ENCODE results near the gene ARL11.
"Not testable (repeated sequence)": the region's sequence is repeated elsewhere in the genome, so short reads cannot be mapped to it uniquely, and the experiment has no call there.

ARL11 gene

GRCh38 chr13:49627831-49628652 lies at the start of gene ARL11:
ARL11 (plus strand) TSS chr13:49628507; CDS start chr13:49630448, 1,941 bp downstream.
- peak within 1 kb of the TSS; percentile 87 for H3K4me3 Mint-ChIP-seq
- H3K9me3 Mint-ChIP-seq, result no peaks in the 10 kb centered on the region
- H3K27me3 Mint-ChIP-seq, result no peaks in the 10 kb centered on the region
- no peaks in the 10 kb centered on the region for H3K36me3 Mint-ChIP-seq
- peak within 1 kb of the TSS; percentile 70 for H3K27ac Mint-ChIP-seq
- H3K4me1 Mint-ChIP-seq, result peaks cover 19% of the 10 kb centered on the region

GRCh38 chr13:49579501-49579900 lies 48.8 kb upstream of the ARL11 start:
- Mint-ChIP-seq H3K4me3 (no peak overlapping the region), H3K36me3 (peaks cover 5% of the 10 kb centered on the region), H3K27ac (no peak overlapping the region), H3K27me3 (no peaks in the 10 kb centered on the region), H3K9me3 (no peaks in the 10 kb centered on the region), H3K4me1 (peaks cover 55% of the 10 kb centered on the region)

GRCh38 chr13:49580980-49581680 lies 47.2 kb upstream of the ARL11 start:
- H3K9me3 Mint-ChIP-seq, result no peaks in the 10 kb centered on the region
- H3K27me3 Mint-ChIP-seq, result no peaks in the 10 kb centered on the region
- no peak overlapping the region for H3K4me3 Mint-ChIP-seq
- H3K4me1 Mint-ChIP-seq, result peaks cover 57% of the 10 kb centered on the region
- H3K27ac Mint-ChIP-seq, result no peak overlapping the region
- H3K36me3 Mint-ChIP-seq, result peaks cover 2% of the 10 kb centered on the region

GRCh38 chr13:49584771-49585182 lies 43.5 kb upstream of the ARL11 start:
- Mint-ChIP-seq H3K4me1 (peaks cover 48% of the 10 kb centered on the region), H3K36me3 (peaks cover 2% of the 10 kb centered on the region), H3K27ac (peak overlapping the region; percentile 97), H3K4me3 (peak overlapping the region; percentile 92), H3K9me3 (no peaks in the 10 kb centered on the region), H3K27me3 (no peaks in the 10 kb centered on the region)

- Mint-ChIP-seq H3K4me1 (peaks cover 48% of the 10 kb centered on the region), H3K27me3 (no peaks in the 10 kb centered on the region), H3K9me3 (no peaks in the 10 kb centered on the region), H3K4me3 (peak within 1 kb of the TSS; percentile 92), H3K27ac (peak within 1 kb of the TSS; percentile 97), H3K36me3 (peaks cover 2% of the 10 kb centered on the region)
Measured at GRCh38 chr13:49585220-49586157, 42.8 kb upstream of the ARL11 start, which contains the start of gene RCBTB1. RCBTB1 (minus strand) TSS chr13:49585558; CDS start chr13:49567279, 18,279 bp downstream.

GRCh38 chr13:49586717-49587116 lies 41.6 kb upstream of the ARL11 start:
- H3K27me3 Mint-ChIP-seq, result no peaks in the 10 kb centered on the region
- H3K27ac Mint-ChIP-seq, result peak overlapping the region; percentile 79
- no peaks in the 10 kb centered on the region for H3K9me3 Mint-ChIP-seq
- H3K36me3 Mint-ChIP-seq, result no peaks in the 10 kb centered on the region
- H3K4me3 Mint-ChIP-seq, result peak overlapping the region; percentile 92
- H3K4me1 Mint-ChIP-seq, result peaks cover 39% of the 10 kb centered on the region

- peaks cover 37% of the 10 kb centered on the region for H3K4me1 Mint-ChIP-seq
- H3K4me3 Mint-ChIP-seq, result no peak overlapping the region
- peak overlapping the region; percentile 13 for H3K27ac Mint-ChIP-seq
- H3K36me3 Mint-ChIP-seq, result no peaks in the 10 kb centered on the region
- H3K9me3 Mint-ChIP-seq, result no peaks in the 10 kb centered on the region
- no peaks in the 10 kb centered on the region for H3K27me3 Mint-ChIP-seq
Measured at GRCh38 chr13:49587311-49587847, 40.9 kb upstream of the ARL11 start.

- H3K36me3 Mint-ChIP-seq, H3K9me3 Mint-ChIP-seq, H3K4me3 Mint-ChIP-seq, H3K27ac Mint-ChIP-seq, H3K27me3 Mint-ChIP-seq: not testable (repeated sequence)
- H3K4me1 Mint-ChIP-seq, result peaks cover 13% of the 10 kb centered on the region
Measured at GRCh38 chr13:49590714-49591113, 37.6 kb upstream of the ARL11 start.

- H3K9me3 Mint-ChIP-seq, H3K27me3 Mint-ChIP-seq, H3K27ac Mint-ChIP-seq, H3K4me1 Mint-ChIP-seq, H3K36me3 Mint-ChIP-seq, H3K4me3 Mint-ChIP-seq: not testable (repeated sequence)
Measured at GRCh38 chr13:49593876-49594275, 34.4 kb upstream of the ARL11 start.

GRCh38 chr13:49594576-49594975 lies 33.7 kb upstream of the ARL11 start:
- H3K27ac Mint-ChIP-seq, result no peak overlapping the region
- no peak overlapping the region for H3K4me3 Mint-ChIP-seq
- H3K36me3 Mint-ChIP-seq, result no peaks in the 10 kb centered on the region
- no peaks in the 10 kb centered on the region for H3K9me3 Mint-ChIP-seq
- H3K4me1 Mint-ChIP-seq, result no peaks in the 10 kb centered on the region
- no peaks in the 10 kb centered on the region for H3K27me3 Mint-ChIP-seq

- H3K4me1 Mint-ChIP-seq, result no peaks in the 10 kb centered on the region
Measured at GRCh38 chr13:49596221-49596620, 32.1 kb upstream of the ARL11 start.

GRCh38 chr13:49597043-49597641 lies 31.2 kb upstream of the ARL11 start:
- H3K36me3 Mint-ChIP-seq, result no peaks in the 10 kb centered on the region
- H3K9me3 Mint-ChIP-seq, result no peaks in the 10 kb centered on the region
- no peaks in the 10 kb centered on the region for H3K27me3 Mint-ChIP-seq
- H3K4me1 Mint-ChIP-seq, result no peaks in the 10 kb centered on the region
- no peak overlapping the region for H3K27ac Mint-ChIP-seq
- no peak overlapping the region for H3K4me3 Mint-ChIP-seq

More at GRCh38 chr13:49596221-49596620, 32.1 kb upstream of the ARL11 start:
- H3K27me3 Mint-ChIP-seq, result no peaks in the 10 kb centered on the region
- no peaks in the 10 kb centered on the region for H3K9me3 Mint-ChIP-seq
- H3K4me3 Mint-ChIP-seq, result no peak overlapping the region
- H3K36me3 Mint-ChIP-seq, result no peaks in the 10 kb centered on the region
- H3K27ac Mint-ChIP-seq, result no peak overlapping the region

- Mint-ChIP-seq H3K4me3 (no peak overlapping the region), H3K4me1 (peaks cover 2% of the 10 kb centered on the region), H3K27me3 (no peaks in the 10 kb centered on the region), H3K9me3 (no peaks in the 10 kb centered on the region), H3K36me3 (no peaks in the 10 kb centered on the region), H3K27ac (no peak overlapping the region)
Measured at GRCh38 chr13:49602005-49602404, 26.3 kb upstream of the ARL11 start.

- not testable (repeated sequence) for H3K27ac Mint-ChIP-seq, H3K36me3 Mint-ChIP-seq, H3K4me1 Mint-ChIP-seq, H3K9me3 Mint-ChIP-seq, H3K27me3 Mint-ChIP-seq, H3K4me3 Mint-ChIP-seq
Measured at GRCh38 chr13:49602615-49603014, 25.7 kb upstream of the ARL11 start.

- H3K36me3 Mint-ChIP-seq, result no peaks in the 10 kb centered on the region
- peaks cover 5% of the 10 kb centered on the region for H3K4me1 Mint-ChIP-seq
- H3K9me3 Mint-ChIP-seq, result no peaks in the 10 kb centered on the region
- H3K27ac Mint-ChIP-seq, result no peak overlapping the region
- H3K4me3 Mint-ChIP-seq, result no peak overlapping the region
- no peaks in the 10 kb centered on the region for H3K27me3 Mint-ChIP-seq
Measured at GRCh38 chr13:49604570-49604969, 23.7 kb upstream of the ARL11 start.
